Lung (tissue), 12 donors: ENCODE data around the gene ITGA11. TPM values are rescaled to one million over a fixed set of nuclear protein-coding genes. Genes with fewer than 3 reads are reported as not detected.

Experiments used
- ATAC-seq: fragments of 200-7000 bp; cut with Tn5 transposase; one replicate; pipeline ENCODE4 v1.9.1; 2020; ENCODE audit warnings: moderate number of reproducible peaks; ENCODE audit not compliant: insufficient read depth, low FRiP score
- DNase-seq, 3 donors: peaks; one replicate each; pipeline ENCODE4 v3.0.0-alpha.2; 2013 to 2017
- H3K27ac ChIP-seq, 2 donors: one replicate each; pipeline ENCODE4 v1.5.1; 2013; ENCODE audit warnings: mild to moderate bottlenecking in 2 of 2, moderate library complexity in 2 of 2, control low read depth in 1 of 2, inconsistent platforms in 1 of 2, low read depth in 1 of 2, low read length in 1 of 2
- H3K27me3 ChIP-seq, 3 donors: one replicate each; pipeline ENCODE4 v1.5.1; 2013; ENCODE audit warnings: low read length in 2 of 3; ENCODE audit not compliant: control insufficient read depth in 3 of 3, insufficient read depth in 3 of 3
- H3K36me3 ChIP-seq, 4 donors: one replicate each; pipeline ENCODE4 v1.5.1; 2013; ENCODE audit warnings: low read length in 4 of 4, mild to moderate bottlenecking in 1 of 4, moderate library complexity in 1 of 4; ENCODE audit not compliant: control insufficient read depth in 4 of 4, insufficient read depth in 4 of 4
- H3K4me1 ChIP-seq, 5 donors: one replicate each; pipeline ENCODE4 v1.5.1; 2013; ENCODE audit warnings: low read length in 5 of 5, mild to moderate bottlenecking in 2 of 5, moderate library complexity in 1 of 5; ENCODE audit not compliant: control insufficient read depth in 5 of 5, insufficient read depth in 5 of 5
- H3K4me3 ChIP-seq: one replicate; pipeline ENCODE4 v1.5.1; 2013; ENCODE audit warnings: mild to moderate bottlenecking, control low read depth, moderate library complexity
- H3K9ac ChIP-seq, 2 donors: one replicate each; pipeline ENCODE4 v1.5.1; 2013; ENCODE audit warnings: low read length in 2 of 2, control low read depth in 1 of 2; ENCODE audit not compliant: insufficient read depth in 1 of 2
- H3K9me3 ChIP-seq, 4 donors: one replicate each; pipeline ENCODE4 v1.5.1; 2013; ENCODE audit warnings: low read length in 3 of 4, mild to moderate bottlenecking in 1 of 4, moderate library complexity in 1 of 4; ENCODE audit not compliant: control insufficient read depth in 4 of 4, insufficient read depth in 3 of 4
- WGBS, 2 donors: extraction: QIAGEN DNeasy Blood & Tissue Kit; methylation state at CpG; one replicate each; pipeline ENCODE4 v1.1.7; 2013; 5-methylcytosine and 5-hydroxymethylcytosine counted together
- polyA plus RNA-seq, 2 donors: library from polyadenylated mRNA; stranded (reverse); fragments of 200-250 nt; gene quantifications; one replicate each; pipeline ENCODE4 v1.2.1, GENCODE V29; 2013
- total RNA-seq, 2 donors: library from RNA; depleted of rRNA in 1 of 2; stranded (reverse); fragments of >200 nt in 1 of 2; gene quantifications; one replicate each; pipeline ENCODE4 v1.2.1, GENCODE V29; 2014 to 2021
- TF ChIP-seq, protein P1 (sequence below): IDR thresholded peaks from 2 replicates; pipeline ENCODE4 v1.5.1; 2012; ENCODE audit warnings: mild to moderate bottlenecking; ENCODE audit errors: control extremely low read depth, extremely low read depth
- donor health status: control.
- donor health status: control.
- donor health status: Bipolar disorder and iron deficiency.
- donor health status: healthy.
- donor health status: DM: yes; HTN: yes; CAD: no.

The ITGA11 gene
- total and polyA plus RNA-seq, 4 donors = 0.35 to 1.8 (median 1.0) TPM

DNA sequence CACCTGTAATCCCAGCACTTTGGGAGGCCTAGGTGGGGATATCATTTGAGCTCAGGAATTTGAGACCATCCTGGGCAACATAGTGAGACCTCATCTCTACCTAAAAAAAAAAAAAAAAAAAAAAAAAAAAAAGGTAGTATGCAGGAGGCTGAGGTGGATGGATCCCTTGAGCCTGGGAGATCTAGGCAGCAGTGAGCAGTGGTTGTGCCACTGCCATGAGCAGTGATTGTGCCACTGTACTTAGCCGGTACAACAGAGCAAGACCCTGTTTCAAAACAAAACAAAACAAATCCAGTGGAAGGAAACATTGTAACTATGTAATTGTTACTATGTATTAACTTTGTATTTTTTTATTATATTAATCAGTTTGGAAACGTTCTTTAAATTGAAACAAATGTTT, 148.6 kb downstream of the ITGA11 start:
- H3K4me1 ChIP-seq = peaks cover 7 to 32% (median 13%) of the 10 kb centered on the region in 5 donors
- no peaks in the 10 kb centered on the region for H3K27me3 ChIP-seq
- TF ChIP-seq, protein P1, sequence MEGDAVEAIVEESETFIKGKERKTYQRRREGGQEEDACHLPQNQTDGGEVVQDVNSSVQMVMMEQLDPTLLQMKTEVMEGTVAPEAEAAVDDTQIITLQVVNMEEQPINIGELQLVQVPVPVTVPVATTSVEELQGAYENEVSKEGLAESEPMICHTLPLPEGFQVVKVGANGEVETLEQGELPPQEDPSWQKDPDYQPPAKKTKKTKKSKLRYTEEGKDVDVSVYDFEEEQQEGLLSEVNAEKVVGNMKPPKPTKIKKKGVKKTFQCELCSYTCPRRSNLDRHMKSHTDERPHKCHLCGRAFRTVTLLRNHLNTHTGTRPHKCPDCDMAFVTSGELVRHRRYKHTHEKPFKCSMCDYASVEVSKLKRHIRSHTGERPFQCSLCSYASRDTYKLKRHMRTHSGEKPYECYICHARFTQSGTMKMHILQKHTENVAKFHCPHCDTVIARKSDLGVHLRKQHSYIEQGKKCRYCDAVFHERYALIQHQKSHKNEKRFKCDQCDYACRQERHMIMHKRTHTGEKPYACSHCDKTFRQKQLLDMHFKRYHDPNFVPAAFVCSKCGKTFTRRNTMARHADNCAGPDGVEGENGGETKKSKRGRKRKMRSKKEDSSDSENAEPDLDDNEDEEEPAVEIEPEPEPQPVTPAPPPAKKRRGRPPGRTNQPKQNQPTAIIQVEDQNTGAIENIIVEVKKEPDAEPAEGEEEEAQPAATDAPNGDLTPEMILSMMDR = no peak

GRCh38 chr15:68281008-68281407, 151.0 kb downstream of the ITGA11 start:
- DNase-seq (no peak), ATAC-seq (no peak)
- 39 to 67% methylated on average over 1 of the region's 1 CpG for WGBS, 2 donors
- no peaks in the 10 kb centered on the region for H3K27me3 ChIP-seq
- peak overlapping the region in 1 of 2 donors; percentile 36 for H3K27ac ChIP-seq
- H3K9me3 ChIP-seq = no peaks in the 10 kb centered on the region
- H3K36me3 ChIP-seq = peaks cover 0 to 16% (median 9%) of the 10 kb centered on the region in 4 donors
- TF ChIP-seq, protein P1 = no peak
- no peak overlapping the region for H3K4me3 ChIP-seq
- peaks cover 5 to 46% (median 7%) of the 10 kb centered on the region in 5 donors for H3K4me1 ChIP-seq
- H3K9ac ChIP-seq = peak overlapping the region in 1 of 2 donors; percentile 38

More for the DNA sequence above, 148.6 kb downstream of the ITGA11 start:
- no peaks in the 10 kb centered on the region for H3K9me3 ChIP-seq
- peaks cover 0 to 16% (median 8%) of the 10 kb centered on the region in 4 donors for H3K36me3 ChIP-seq
- no peak for DNase-seq
- 75 to 85% methylated on average over 2 of the region's 2 CpGs for WGBS, 2 donors
- ATAC-seq = no peak
- H3K4me3 ChIP-seq = no peak overlapping the region
- H3K27ac ChIP-seq = no peak overlapping the region
- H3K9ac ChIP-seq = no peak overlapping the region

DNA sequence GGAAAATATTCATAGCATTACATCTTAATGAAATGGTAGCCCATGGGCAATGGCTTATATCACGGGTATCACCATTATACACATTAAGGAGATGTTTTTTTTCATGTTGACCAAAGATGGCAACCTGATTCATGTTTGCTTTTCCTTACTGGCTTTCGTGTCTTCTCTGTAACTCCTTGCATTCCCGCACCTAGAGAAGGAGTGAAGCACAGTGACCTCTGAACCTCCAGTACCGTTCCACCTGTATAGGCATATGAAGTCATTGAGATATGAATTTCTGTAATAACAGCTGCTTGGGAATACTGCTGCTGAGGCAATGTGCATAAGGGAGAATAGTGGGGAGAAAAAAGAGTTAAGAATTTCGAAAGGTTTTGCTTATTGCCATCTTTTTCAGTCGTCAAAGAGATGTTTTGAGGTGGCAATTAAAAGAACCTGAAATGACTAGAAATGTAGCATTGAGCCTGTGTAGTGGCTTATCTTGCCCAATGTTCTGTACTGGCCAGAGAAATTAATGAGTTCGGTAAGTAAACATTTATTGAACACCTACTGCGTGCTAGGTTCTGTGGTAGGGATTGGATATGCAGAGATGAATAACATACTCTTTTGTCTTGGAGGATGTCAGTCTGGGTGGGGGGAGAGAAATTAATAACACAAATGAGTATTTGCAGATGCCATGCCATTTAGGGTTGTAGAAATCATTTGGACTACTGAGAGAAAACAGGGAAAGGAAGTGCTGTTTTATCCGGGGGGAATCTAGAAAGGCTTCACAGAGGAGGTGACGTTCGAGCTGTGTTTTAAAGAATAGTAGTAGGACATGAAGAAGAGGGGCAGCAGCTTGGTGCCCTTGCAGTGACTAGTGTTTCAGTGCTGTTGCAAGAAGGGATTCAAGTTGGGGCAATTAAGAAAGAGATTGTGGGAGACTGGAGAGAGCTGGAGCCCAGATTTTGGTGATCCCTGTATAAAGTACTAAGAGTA, 151.9 kb downstream of the ITGA11 start:
- H3K27ac ChIP-seq = peak overlapping the region in 1 of 2 donors; percentile 80
- TF ChIP-seq, protein P1 = no peak
- 39 to 54% methylated on average over 11 of the region's 11 CpGs for WGBS, 2 donors
- DNase-seq (no peak), ATAC-seq (no peak)
- H3K4me3 ChIP-seq = no peak overlapping the region
- peaks cover 7 to 48% (median 10%) of the 10 kb centered on the region in 5 donors for H3K4me1 ChIP-seq
- no peaks in the 10 kb centered on the region for H3K27me3 ChIP-seq
- H3K36me3 ChIP-seq = peaks cover 0 to 15% (median 7%) of the 10 kb centered on the region in 4 donors
- H3K9me3 ChIP-seq = no peaks in the 10 kb centered on the region
- H3K9ac ChIP-seq = peak overlapping the region in 1 of 2 donors; percentile 94
